ENCODE measurements around the gene LRRC51.

Gene LRRC51

DNA sequence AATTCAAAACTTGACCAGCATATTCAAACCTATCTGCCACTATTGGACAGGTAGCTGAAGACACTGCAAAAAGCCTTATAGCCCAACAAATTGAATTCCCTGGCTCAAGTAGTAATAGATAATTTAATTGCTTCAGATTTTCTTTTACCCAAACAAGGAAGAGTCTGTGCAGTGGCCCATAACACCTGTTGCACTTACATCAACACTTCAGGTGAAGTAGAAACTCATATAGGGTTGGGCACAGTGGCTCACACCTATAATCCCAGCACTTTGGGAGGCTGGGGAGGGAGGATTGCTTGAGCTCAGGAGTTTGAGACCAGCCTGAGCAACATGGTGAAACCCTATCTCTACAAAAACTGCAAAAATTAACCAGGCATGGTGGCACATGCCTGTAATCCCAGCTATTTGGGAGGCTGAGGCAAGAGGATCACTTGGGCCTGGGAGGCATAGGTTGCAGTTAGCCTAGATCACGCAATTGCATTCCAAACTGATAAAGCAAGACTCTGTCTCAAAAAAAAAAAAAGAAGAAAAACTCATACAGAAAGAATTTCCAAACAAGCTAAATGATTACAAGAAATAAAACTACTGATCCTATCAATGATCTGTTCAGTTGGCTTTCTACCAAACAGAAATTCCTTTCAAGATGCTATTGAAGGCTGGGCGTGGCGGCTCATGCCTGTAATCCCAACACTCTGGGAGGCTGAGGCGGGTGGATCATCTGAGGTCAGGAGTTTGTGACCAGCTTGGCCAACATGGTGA, 64.3 kb downstream of the LRRC51 start:
- no peak for DNase-seq (ENCODE audit: low read depth)
- no peak overlapping the region for H3K4me3 ChIP-seq (ENCODE audit: low read depth, low read length)
- no peak for TF ChIP-seq POLR2A (IDR thresholded peaks at IDR 0.05; ENCODE audit: extremely low read depth, insufficient read length)
- TF ChIP-seq, protein P1, sequence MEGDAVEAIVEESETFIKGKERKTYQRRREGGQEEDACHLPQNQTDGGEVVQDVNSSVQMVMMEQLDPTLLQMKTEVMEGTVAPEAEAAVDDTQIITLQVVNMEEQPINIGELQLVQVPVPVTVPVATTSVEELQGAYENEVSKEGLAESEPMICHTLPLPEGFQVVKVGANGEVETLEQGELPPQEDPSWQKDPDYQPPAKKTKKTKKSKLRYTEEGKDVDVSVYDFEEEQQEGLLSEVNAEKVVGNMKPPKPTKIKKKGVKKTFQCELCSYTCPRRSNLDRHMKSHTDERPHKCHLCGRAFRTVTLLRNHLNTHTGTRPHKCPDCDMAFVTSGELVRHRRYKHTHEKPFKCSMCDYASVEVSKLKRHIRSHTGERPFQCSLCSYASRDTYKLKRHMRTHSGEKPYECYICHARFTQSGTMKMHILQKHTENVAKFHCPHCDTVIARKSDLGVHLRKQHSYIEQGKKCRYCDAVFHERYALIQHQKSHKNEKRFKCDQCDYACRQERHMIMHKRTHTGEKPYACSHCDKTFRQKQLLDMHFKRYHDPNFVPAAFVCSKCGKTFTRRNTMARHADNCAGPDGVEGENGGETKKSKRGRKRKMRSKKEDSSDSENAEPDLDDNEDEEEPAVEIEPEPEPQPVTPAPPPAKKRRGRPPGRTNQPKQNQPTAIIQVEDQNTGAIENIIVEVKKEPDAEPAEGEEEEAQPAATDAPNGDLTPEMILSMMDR (IDR thresholded peaks at IDR 0.05; ENCODE audit: low read depth, low read length), result no peak
- TF ChIP-seq, protein P2, sequence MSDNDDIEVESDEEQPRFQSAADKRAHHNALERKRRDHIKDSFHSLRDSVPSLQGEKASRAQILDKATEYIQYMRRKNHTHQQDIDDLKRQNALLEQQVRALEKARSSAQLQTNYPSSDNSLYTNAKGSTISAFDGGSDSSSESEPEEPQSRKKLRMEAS (IDR thresholded peaks at IDR 0.05; ENCODE audit: low read depth, low read length), result no peak
- no peak for TF ChIP-seq MYC (IDR thresholded peaks at IDR 0.05; ENCODE audit: low read depth, low read length)

All from NB4 (cell line).